A549 (cell line): ENCODE results near the gene NAA38. TPM values are rescaled to one million over a fixed set of nuclear protein-coding genes. Genes with fewer than 3 reads are reported as not detected.

Experiments used
- ATAC-seq, 2 experiments: fragments of 200-7000 bp in 1 of 2; fragments of >200 bp in 1 of 2; cut with Nextera tagmentation in 1 of 2; cut with Tn5 transposase in 1 of 2; 3 replicates each; pipeline versions ENCODE4 v1.8.0 to v1.9.1; 2018 to 2020; ENCODE audit warnings: mild to moderate bottlenecking in 1 of 2, moderate library complexity in 1 of 2
- CTCF ChIA-PET: fragments of 300-600 bp; sonication (Branson Sonifier 250); formaldehyde crosslinking; extraction: SDS; loops from one replicate; lab custom pipeline; 2021; ENCODE audit warnings: antibody characterized with exemption, inconsistent platforms; lab: Yijun Ruan, JAX
- POLR2A ChIA-PET: fragments of 350-600 bp; formaldehyde crosslinking; extraction: SDS; loops from one replicate; lab custom pipeline; 2021; ENCODE audit warnings: antibody characterized with exemption, inconsistent platforms; lab: Yijun Ruan, JAX
- DNase-seq, 2 experiments: peaks; one replicate each; pipeline versions ENCODE4 v3.0.0 to v3.0.0-alpha.2; 2011 to 2016; ENCODE audit warnings: low read depth in 1 of 2, low spot score in 1 of 2
- FAIRE-seq: peaks from 2 replicates; lab custom pipeline; 2011; peaks lifted over from hg19 to GRCh38; lab: Jason Lieb, UNC
- H3K27ac ChIP-seq, 2 experiments: fragments of >200 bp; sonication (Bioruptor Twin); formaldehyde crosslinking; 3 replicates each; pipeline ENCODE4 v1.5.1; 2016 to 2017
- H3K4me1 ChIP-seq: fragments of >200 bp; sonication (Bioruptor Twin); formaldehyde crosslinking; 3 replicates; pipeline ENCODE4 v1.6.1; 2016
- H3K4me2 ChIP-seq: fragments of >200 bp; sonication (Bioruptor Twin); formaldehyde crosslinking; 3 replicates; pipeline ENCODE4 v1.6.1; 2016
- H3K4me3 ChIP-seq: fragments of >200 bp; sonication (Bioruptor Twin); formaldehyde crosslinking; 3 replicates; pipeline ENCODE4 v1.5.1; 2016
- H3K9me3 ChIP-seq: fragments of >200 bp; sonication (Bioruptor Twin); formaldehyde crosslinking; 3 replicates; pipeline ENCODE4 v1.6.1; 2016
- BCL3 ChIP-seq: fragments of >200 bp; sonication (Bioruptor Twin); formaldehyde crosslinking; IDR thresholded peaks from 3 replicates; pipeline ENCODE4 v1.6.1; 2016
- CBX2 ChIP-seq: fragments of 200-600 bp; sonication (generic); IDR thresholded peaks from 2 replicates; pipeline ENCODE4 v1.6.1; 2016; ENCODE audit warnings: low read depth, mild to moderate bottlenecking, borderline replicate concordance
- CBX8 ChIP-seq: fragments of 200-600 bp; sonication (generic); IDR thresholded peaks from 2 replicates; pipeline ENCODE4 v1.6.1; 2016
- CEBPB ChIP-seq, 2 experiments: fragments of >200 bp in 1 of 2; sonication (Bioruptor Twin) in 1 of 2; formaldehyde crosslinking in 1 of 2; IDR thresholded peaks; 2 replicates each; pipeline ENCODE4 v1.6.1; 2012 to 2016
- EHF ChIP-seq: fragments of 250-450 bp; sonication (Bioruptor Pico); IDR thresholded peaks from 2 replicates; pipeline ENCODE4 v1.5.0; 2020; ENCODE audit warnings: mild to moderate bottlenecking
- FOSL2 ChIP-seq, 2 experiments: fragments of 450-650 bp in 1 of 2; fragments of >200 bp in 1 of 2; sonication (Bioruptor Twin) in 1 of 2; formaldehyde crosslinking; IDR thresholded peaks; 2 replicates each; pipeline versions ENCODE4 v1.5.0 to v1.6.1; 2016 to 2020; ENCODE audit warnings: mild to moderate bottlenecking in 1 of 2, moderate library complexity in 1 of 2
- FOXS1 ChIP-seq: fragments of 250-450 bp; sonication (Bioruptor Pico); IDR thresholded peaks from 2 replicates; pipeline ENCODE4 v1.5.0; 2020; ENCODE audit warnings: mild to moderate bottlenecking, moderate library complexity
- GATA3 ChIP-seq: IDR thresholded peaks from 2 replicates; pipeline ENCODE4 v1.6.1; 2012; ENCODE audit warnings: borderline replicate concordance
- HEYL ChIP-seq: fragments of 250-450 bp; sonication (Bioruptor Pico); IDR thresholded peaks from 2 replicates; pipeline ENCODE4 v1.8.0; 2021; ENCODE audit warnings: mild to moderate bottlenecking, moderate library complexity
- HOXB13 ChIP-seq: fragments of 250-450 bp; sonication (Bioruptor Pico); IDR thresholded peaks from 2 replicates; pipeline ENCODE4 v1.5.0; 2020; ENCODE audit warnings: low read depth, mild to moderate bottlenecking, moderate library complexity
- HOXB5 ChIP-seq: fragments of 250-450 bp; sonication (Bioruptor Pico); IDR thresholded peaks from 2 replicates; pipeline ENCODE4 v1.5.0; 2020; ENCODE audit warnings: mild to moderate bottlenecking, moderate library complexity
- JUN ChIP-seq, 2 experiments: fragments of >200 bp; sonication (Bioruptor Twin); formaldehyde crosslinking; IDR thresholded peaks; 2 replicates in 1 of 2; 3 replicates in 1 of 2; pipeline ENCODE4 v1.6.1; 2016 to 2017
- JUNB ChIP-seq: fragments of >200 bp; sonication (Bioruptor Twin); formaldehyde crosslinking; IDR thresholded peaks from 2 replicates; pipeline ENCODE4 v1.6.1; 2016
- MAFK ChIP-seq: fragments of 450-650 bp; IDR thresholded peaks from 2 replicates; pipeline ENCODE4 v1.6.1; 2014; ENCODE audit not compliant: partially characterized antibody
- RAD21 ChIP-seq, 2 experiments: fragments of >200 bp in 1 of 2; sonication (Bioruptor Twin) in 1 of 2; formaldehyde crosslinking in 1 of 2; IDR thresholded peaks in 1 of 2; conservative IDR thresholded peaks in 1 of 2; 2 replicates in 1 of 2; 3 replicates in 1 of 2; pipeline ENCODE4 v1.6.1; 2012 to 2018; ENCODE audit warnings: inconsistent platforms in 1 of 2
- SMC3 ChIP-seq: fragments of >200 bp; sonication (Bioruptor Twin); formaldehyde crosslinking; IDR thresholded peaks from 3 replicates; pipeline ENCODE4 v1.6.1; 2018; ENCODE audit warnings: inconsistent platforms
- ZFP36 ChIP-seq: fragments of 450-650 bp; IDR thresholded peaks from 2 replicates; pipeline ENCODE4 v1.6.1; 2014; ENCODE audit warnings: borderline replicate concordance; ENCODE audit not compliant: partially characterized antibody
- ZNF302 ChIP-seq: fragments of 250-450 bp; sonication (Bioruptor Pico); IDR thresholded peaks from 2 replicates; pipeline ENCODE4 v1.9.0; 2021; ENCODE audit warnings: inconsistent platforms, mild to moderate bottlenecking, moderate library complexity
- WGBS: methylation state at CpG from one replicate; pipeline ENCODE4 v1.1.6; 2017; ENCODE audit errors: missing lambda C conversion rate; 5-methylcytosine and 5-hydroxymethylcytosine counted together
- polyA plus RNA-seq, 4 experiments: library from polyadenylated mRNA; depleted of rRNA in 3 of 4; stranded (reverse); fragments of >200 nt; fragmentation: RNase III in 1 of 4; extraction: RNeasy Plus Mini Kit Qiagen cat#74134 plus additional on column Dnase treatment in 1 of 4; gene quantifications; 2 replicates in 3 of 4; 3 replicates in 1 of 4; pipeline ENCODE4 v1.2.3, GENCODE V29; 2011 to 2017
- TF ChIP-seq, protein P1 (sequence below): fragments of 200-600 bp; sonication (generic); IDR thresholded peaks from 2 replicates; pipeline ENCODE4 v1.6.1; 2016; ENCODE audit warnings: antibody characterized with exemption, mild to moderate bottlenecking, moderate library complexity
- TF ChIP-seq, protein P2 (sequence below): fragments of 150-350 bp; IDR thresholded peaks from 2 replicates; pipeline ENCODE4 v1.6.1; 2014; ENCODE audit warnings: low read depth, mild to moderate bottlenecking, low read length

The NAA38 gene
- polyA plus RNA-seq, 2 of the 4 experiments (the other 2 are of a cell fraction) = 102 to 287 TPM

GRCh38 chr17:7883781-7884386 lies 26.5 kb upstream of the NAA38 start:
- FAIRE-seq = no peak

DNA sequence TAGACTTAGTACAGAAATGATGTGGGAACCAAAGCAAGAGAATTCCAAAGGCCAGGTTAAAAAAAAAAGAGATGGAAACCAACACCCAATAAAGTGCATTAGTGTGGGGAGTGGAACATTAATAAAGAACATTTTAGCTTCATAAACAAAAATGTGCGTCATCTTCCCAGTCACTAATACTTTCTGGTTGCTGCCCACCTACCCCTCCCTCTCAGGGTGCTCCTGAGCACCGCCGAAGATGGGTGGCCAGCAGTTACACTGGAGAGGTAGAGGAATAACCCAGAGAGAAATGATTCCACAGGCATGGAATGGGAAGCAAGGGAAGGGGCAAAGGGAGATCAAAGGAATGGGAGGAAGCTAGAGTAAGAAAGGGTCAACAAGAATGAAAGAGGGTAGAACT lies 25.3 kb upstream of the NAA38 start:
- no peak for DNase-seq
- H3K27ac ChIP-seq = peak overlapping the region in 1 of 2 experiments; percentile 98; a peak in 3 of 6 replicates
- 97% methylated on average over 3 of the region's 3 CpGs for whole genome bisulfite sequencing
- no peaks in the 10 kb centered on the region for H3K9me3 ChIP-seq
- no peak overlapping the region for H3K4me3 ChIP-seq
- no peak for TF ChIP-seq ZNF302
- TF ChIP-seq JUNB = no peak
- no peak for TF ChIP-seq RAD21 (conservative IDR thresholded peaks at IDR 0.05 in 1 of 2, IDR thresholded peaks at IDR 0.05 in 1 of 2)
- TF ChIP-seq CBX2 = no peak
- TF ChIP-seq FOXS1 = no peak
- TF ChIP-seq, protein P1, sequence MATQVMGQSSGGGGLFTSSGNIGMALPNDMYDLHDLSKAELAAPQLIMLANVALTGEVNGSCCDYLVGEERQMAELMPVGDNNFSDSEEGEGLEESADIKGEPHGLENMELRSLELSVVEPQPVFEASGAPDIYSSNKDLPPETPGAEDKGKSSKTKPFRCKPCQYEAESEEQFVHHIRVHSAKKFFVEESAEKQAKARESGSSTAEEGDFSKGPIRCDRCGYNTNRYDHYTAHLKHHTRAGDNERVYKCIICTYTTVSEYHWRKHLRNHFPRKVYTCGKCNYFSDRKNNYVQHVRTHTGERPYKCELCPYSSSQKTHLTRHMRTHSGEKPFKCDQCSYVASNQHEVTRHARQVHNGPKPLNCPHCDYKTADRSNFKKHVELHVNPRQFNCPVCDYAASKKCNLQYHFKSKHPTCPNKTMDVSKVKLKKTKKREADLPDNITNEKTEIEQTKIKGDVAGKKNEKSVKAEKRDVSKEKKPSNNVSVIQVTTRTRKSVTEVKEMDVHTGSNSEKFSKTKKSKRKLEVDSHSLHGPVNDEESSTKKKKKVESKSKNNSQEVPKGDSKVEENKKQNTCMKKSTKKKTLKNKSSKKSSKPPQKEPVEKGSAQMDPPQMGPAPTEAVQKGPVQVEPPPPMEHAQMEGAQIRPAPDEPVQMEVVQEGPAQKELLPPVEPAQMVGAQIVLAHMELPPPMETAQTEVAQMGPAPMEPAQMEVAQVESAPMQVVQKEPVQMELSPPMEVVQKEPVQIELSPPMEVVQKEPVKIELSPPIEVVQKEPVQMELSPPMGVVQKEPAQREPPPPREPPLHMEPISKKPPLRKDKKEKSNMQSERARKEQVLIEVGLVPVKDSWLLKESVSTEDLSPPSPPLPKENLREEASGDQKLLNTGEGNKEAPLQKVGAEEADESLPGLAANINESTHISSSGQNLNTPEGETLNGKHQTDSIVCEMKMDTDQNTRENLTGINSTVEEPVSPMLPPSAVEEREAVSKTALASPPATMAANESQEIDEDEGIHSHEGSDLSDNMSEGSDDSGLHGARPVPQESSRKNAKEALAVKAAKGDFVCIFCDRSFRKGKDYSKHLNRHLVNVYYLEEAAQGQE = no peak
- no peak for TF ChIP-seq CEBPB (IDR thresholded peaks at IDR 0.05)
- TF ChIP-seq EHF (CRISPR knock-in tag) = no peak
- no peak for TF ChIP-seq HOXB5 (CRISPR knock-in tag)
- no peak for TF ChIP-seq ZFP36
- TF ChIP-seq, protein P2, sequence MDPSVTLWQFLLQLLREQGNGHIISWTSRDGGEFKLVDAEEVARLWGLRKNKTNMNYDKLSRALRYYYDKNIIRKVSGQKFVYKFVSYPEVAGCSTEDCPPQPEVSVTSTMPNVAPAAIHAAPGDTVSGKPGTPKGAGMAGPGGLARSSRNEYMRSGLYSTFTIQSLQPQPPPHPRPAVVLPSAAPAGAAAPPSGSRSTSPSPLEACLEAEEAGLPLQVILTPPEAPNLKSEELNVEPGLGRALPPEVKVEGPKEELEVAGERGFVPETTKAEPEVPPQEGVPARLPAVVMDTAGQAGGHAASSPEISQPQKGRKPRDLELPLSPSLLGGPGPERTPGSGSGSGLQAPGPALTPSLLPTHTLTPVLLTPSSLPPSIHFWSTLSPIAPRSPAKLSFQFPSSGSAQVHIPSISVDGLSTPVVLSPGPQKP = no peak
- TF ChIP-seq SMC3 = no peak
- no peak for TF ChIP-seq CBX8
- TF ChIP-seq HOXB13 = no peak
- TF ChIP-seq, all 56 proteins: peak for 0
- POLR2A ChIA-PET = interaction anchor here (1.1 to 1.6 kb wide), 2 partner anchors 14 to 26 kb away, joined by 4 to 6 read pairs; partner anchors contain the start of gene NAA38
- H3K4me1 ChIP-seq = peaks cover 16% of the 10 kb centered on the region
- CTCF ChIA-PET = interaction anchor here (0.7 to 2.6 kb wide), 10 partner anchors 16 to 192 kb away, joined by 3 to 15 read pairs (median 4); partner anchors contain the start of gene NAA38
- H3K4me2 ChIP-seq = peak overlapping the region; percentile 92
- FAIRE-seq = no peak
- ATAC-seq = no peak

More at GRCh38 chr17:7883781-7884386, 26.5 kb upstream of the NAA38 start:
- ChIA-PET CTCF (interaction anchor here (0.6 to 2.6 kb wide), 4 partner anchors 12 to 624 kb away, joined by 3 to 15 read pairs (median 3); no protein-coding TSS in a partner anchor), POLR2A (interaction anchor here (0.7 to 1.6 kb wide), 5 partner anchors 13 to 1954 kb away, joined by 3 to 7 read pairs (median 5); partner anchors contain the start of genes NAA38 and RNF227)
- H3K4me2 ChIP-seq = peak overlapping the region; percentile 92
- H3K27ac ChIP-seq = peak overlapping the region; percentile 98
- peak overlapping the region; percentile 70 for H3K4me3 ChIP-seq
- H3K9me3 ChIP-seq = no peaks in the 10 kb centered on the region
- DNase-seq = peak; percentile 57 to 66
- no peak for TF ChIP-seq HEYL (CRISPR knock-in tag)
- peak; percentile 52 for TF ChIP-seq MAFK
- peak in 1 of 2 experiments; percentile 28; a peak in 1 of 5 replicates for TF ChIP-seq JUN (IDR thresholded peaks at IDR 0.05)
- no peak for TF ChIP-seq FOSL2 (IDR thresholded peaks at IDR 0.05)
- peak; percentile 40; the same call in 1 of the 2 replicates for TF ChIP-seq FOSL2 (CRISPR knock-in tag; IDR thresholded peaks at IDR 0.05)
- TF ChIP-seq FOXS1 = 0 out of 2 replicates have a peak, but pooled peaks have one; percentile 7
- no peak for TF ChIP-seq BCL3
- TF ChIP-seq GATA3 = peak; percentile 28; the same call in 1 of the 2 replicates
- peaks cover 26% of the 10 kb centered on the region for H3K4me1 ChIP-seq
- WGBS = under 1% methylated on average over 3 of the region's 3 CpGs
- no peak for ATAC-seq
